Measurements from ENCODE around the gene ATP5MC3. TPM values are rescaled to one million over a fixed set of nuclear protein-coding genes. Genes with fewer than 3 reads are reported as not detected.

The ATP5MC3 gene
- total and polyA plus RNA-seq, 2 of the 13 experiments (the other 11 are each of a cell fraction or from before 2014, with no cell fraction given), result 676 to 1,007 TPM

- TF ChIP-seq YY1 (IDR thresholded peaks at IDR 0.05; ENCODE audit: insufficient read depth, insufficient replicate concordance, low read depth, low read length), result peak; percentile 30
- no peak for TF ChIP-seq ATF7 (IDR thresholded peaks at IDR 0.05)
- no peak for TF ChIP-seq ATF7 (CRISPR knock-in tag; IDR thresholded peaks at IDR 0.05)
- TF ChIP-seq ZNF7 (CRISPR knock-in tag; IDR thresholded peaks at IDR 0.05), result peak; percentile 59; the same call in 1 of the 2 replicates
- TF ChIP-seq FOXM1 (CRISPR knock-in tag; IDR thresholded peaks at IDR 0.05), result no peak
- no peak for TF ChIP-seq CREB3 (CRISPR knock-in tag; IDR thresholded peaks at IDR 0.05)
- TF ChIP-seq GRHL1 (CRISPR knock-in tag; conservative IDR thresholded peaks at IDR 0.05), result no peak
- 0 out of 2 replicates have a peak, but pooled peaks have one; percentile 12 for TF ChIP-seq ZBTB21 (CRISPR knock-in tag; IDR thresholded peaks at IDR 0.05)
- peak; percentile 78 for TF ChIP-seq BRF2 (CRISPR knock-in tag; IDR thresholded peaks at IDR 0.05)
- TF ChIP-seq ZNF639 (CRISPR knock-in tag; conservative IDR thresholded peaks at IDR 0.05), result peak; percentile 47; the same call in 1 of the 2 replicates
- TF ChIP-seq NFYC (CRISPR knock-in tag; IDR thresholded peaks at IDR 0.05), result peak; percentile 19; the same call in 1 of the 2 replicates
- TF ChIP-seq TERF1 (CRISPR knock-in tag; IDR thresholded peaks at IDR 0.05), result no peak
- peak; percentile 36; the same call in 1 of the 2 replicates for TF ChIP-seq ZNF629 (CRISPR knock-in tag; conservative IDR thresholded peaks at IDR 0.05)
- peak; percentile 41; the same call in 1 of the 2 replicates for TF ChIP-seq THAP7 (CRISPR knock-in tag; IDR thresholded peaks at IDR 0.05)
- TF ChIP-seq MLXIP (CRISPR knock-in tag; IDR thresholded peaks at IDR 0.05; ENCODE audit: borderline replicate concordance), result no peak; the same call in 1 of the 2 replicates
- TF ChIP-seq THAP11 (CRISPR knock-in tag; IDR thresholded peaks at IDR 0.05), result peak; percentile 92
- TF ChIP-seq CREBL2 (CRISPR knock-in tag; IDR thresholded peaks at IDR 0.05; ENCODE audit: borderline replicate concordance), result peak; percentile 78; the same call in 1 of the 2 replicates
- TF ChIP-seq RXRB (CRISPR knock-in tag; IDR thresholded peaks at IDR 0.05; ENCODE audit: borderline replicate concordance), result peak; percentile 92
Observed at GRCh38 chr2:175181104-175181876, at the start of gene ATP5MC3 (continued).
